ENCODE measurements around the gene FGF1.

FGF1 gene

DNA sequence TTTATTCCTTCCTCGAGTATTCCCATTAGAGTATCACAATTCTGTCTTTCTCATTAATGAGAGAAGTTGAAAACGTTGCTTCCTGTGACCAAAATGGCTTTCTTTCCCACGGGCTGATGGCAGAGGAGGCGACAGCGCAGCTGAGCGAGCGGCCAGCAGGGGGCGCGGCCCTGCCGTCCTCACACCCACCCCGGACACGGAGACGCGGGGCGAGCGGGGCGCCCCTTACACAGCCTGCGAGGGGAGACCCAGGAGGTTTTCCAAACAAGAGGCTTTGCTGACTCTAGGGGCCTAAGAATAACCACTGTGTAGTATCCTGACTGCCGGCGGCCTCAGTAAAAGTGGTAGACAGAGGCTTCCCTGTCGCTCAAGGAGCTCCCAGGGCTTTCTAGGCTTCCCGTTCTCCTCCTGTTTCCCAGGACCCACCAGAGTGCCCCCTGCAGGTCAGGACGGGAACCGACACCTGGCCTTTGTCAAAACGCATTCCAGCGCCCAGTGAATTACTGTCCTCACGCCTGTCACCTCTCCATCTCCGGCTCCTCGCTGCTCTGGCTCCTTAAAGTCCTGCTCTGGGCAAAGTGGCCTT is 27.3 kb upstream of the FGF1 start:
- Histone ChIP-seq H3K36me3 (replicated peaks) (no peaks in the 10 kb centered on the region), H3K27me3 (ENCODE audit: low read depth) (peaks cover 2% of the 10 kb centered on the region; the same call in 1 of the 2 replicates), H3K4me3 (peak overlapping the region; percentile 49), H3K9me3 (no peaks in the 10 kb centered on the region), H3K4me1 (no peaks in the 10 kb centered on the region; the same call in 1 of the 2 replicates)
- DNase-seq (ENCODE audit: low spot score in 2 of 2): peak; percentile 74 to 92
- in situ Hi-C loops (cut with MboI; ENCODE audit: low sequenced_read_pairs): no loop called here

DNA sequence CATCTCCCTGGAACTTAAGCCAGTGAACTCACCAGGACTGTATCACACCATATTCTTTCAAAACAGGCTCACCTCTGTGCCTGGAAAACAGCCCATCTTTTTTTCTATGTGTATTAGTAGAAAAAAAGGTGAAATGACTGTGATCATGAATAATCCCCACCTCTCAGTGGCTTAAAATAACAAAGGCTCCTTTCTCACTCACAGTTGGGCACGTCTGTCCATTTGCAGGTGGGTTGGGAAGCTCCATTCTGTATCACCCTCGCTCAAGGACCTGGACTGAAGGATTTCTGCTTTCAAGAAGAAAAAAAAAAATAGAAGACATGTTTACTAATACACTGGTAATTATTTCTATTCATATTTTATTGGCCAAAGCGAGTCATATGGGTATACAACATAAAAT is 17.3 kb upstream of the FGF1 start:
- in situ Hi-C loops (cut with MboI; ENCODE audit: low sequenced_read_pairs): no loop called here
- no peaks in the 10 kb centered on the region for H3K27me3 ChIP-seq (ENCODE audit: low read depth)
- H3K4me3 ChIP-seq: no peak overlapping the region
- peaks cover 4% of the 10 kb centered on the region for H3K4me1 ChIP-seq
- H3K36me3 ChIP-seq (replicated peaks): no peaks in the 10 kb centered on the region
- H3K9me3 ChIP-seq: no peaks in the 10 kb centered on the region
- DNase-seq (ENCODE audit: low spot score in 2 of 2): no peak

DNA sequence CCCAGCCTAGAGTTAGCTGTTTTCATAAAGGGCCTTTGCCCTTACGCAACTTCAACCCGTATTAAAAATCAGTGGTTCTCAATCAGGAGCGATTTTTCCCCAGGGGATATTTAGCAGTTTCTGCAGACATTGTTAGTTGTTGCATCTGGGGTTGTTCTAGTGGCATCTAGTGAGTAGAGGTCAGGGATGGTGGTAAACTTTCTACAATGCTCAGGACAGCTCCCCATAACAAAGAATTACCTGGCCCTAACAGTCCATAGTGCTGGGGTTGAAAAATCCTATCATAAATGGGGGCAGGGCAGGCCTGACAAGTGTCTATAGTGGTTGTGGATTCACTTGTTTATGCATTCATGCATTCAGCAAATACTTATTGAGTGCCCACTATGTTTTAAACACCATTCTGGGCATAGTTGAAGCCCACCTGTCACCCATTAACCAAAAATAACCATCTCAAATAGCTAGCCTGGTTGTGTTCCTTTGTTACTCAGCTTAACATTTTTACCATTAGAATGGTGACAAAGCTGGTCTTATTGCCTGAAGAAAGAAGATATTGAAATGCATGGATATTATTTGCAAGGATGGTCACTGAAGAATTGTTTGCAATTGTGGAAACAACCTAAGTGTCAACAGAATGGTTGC is 15.9 kb upstream of the FGF1 start:
- no peak overlapping the region for H3K4me3 ChIP-seq
- H3K9me3 ChIP-seq: no peaks in the 10 kb centered on the region
- in situ Hi-C loops (cut with MboI; ENCODE audit: low sequenced_read_pairs): no loop called here
- no peaks in the 10 kb centered on the region for H3K36me3 ChIP-seq (replicated peaks)
- DNase-seq (ENCODE audit: low spot score in 2 of 2): peak; percentile 39 to 80
- H3K27me3 ChIP-seq (ENCODE audit: low read depth): no peaks in the 10 kb centered on the region
- H3K4me1 ChIP-seq: peaks cover 4% of the 10 kb centered on the region

DNA sequence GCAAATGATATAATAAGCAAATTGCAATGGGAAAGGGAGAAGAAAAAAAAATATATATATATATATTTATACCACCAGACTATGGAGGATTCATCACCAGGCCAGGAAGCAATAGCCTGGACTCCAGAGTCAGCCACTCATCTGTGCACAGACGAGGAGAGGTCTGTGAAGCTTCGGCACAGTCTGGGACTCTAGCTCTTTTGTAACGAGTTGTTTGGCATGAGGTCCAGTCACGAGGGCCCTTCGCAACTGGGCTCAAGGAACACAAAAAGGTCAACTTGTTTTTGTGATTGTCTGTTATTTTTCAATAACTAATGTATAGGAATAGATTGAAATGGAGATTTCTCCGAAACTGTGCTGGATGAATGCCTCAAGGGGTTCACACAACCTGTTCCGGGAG is 14.7 kb upstream of the FGF1 start:
- Histone ChIP-seq H3K9me3 (no peaks in the 10 kb centered on the region), H3K27me3 (ENCODE audit: low read depth) (no peaks in the 10 kb centered on the region), H3K4me1 (peaks cover 4% of the 10 kb centered on the region), H3K36me3 (replicated peaks) (no peaks in the 10 kb centered on the region), H3K4me3 (no peak overlapping the region)
- DNase-seq (ENCODE audit: low spot score in 2 of 2): no peak
- in situ Hi-C loops (cut with MboI; ENCODE audit: low sequenced_read_pairs): no loop called here

DNA sequence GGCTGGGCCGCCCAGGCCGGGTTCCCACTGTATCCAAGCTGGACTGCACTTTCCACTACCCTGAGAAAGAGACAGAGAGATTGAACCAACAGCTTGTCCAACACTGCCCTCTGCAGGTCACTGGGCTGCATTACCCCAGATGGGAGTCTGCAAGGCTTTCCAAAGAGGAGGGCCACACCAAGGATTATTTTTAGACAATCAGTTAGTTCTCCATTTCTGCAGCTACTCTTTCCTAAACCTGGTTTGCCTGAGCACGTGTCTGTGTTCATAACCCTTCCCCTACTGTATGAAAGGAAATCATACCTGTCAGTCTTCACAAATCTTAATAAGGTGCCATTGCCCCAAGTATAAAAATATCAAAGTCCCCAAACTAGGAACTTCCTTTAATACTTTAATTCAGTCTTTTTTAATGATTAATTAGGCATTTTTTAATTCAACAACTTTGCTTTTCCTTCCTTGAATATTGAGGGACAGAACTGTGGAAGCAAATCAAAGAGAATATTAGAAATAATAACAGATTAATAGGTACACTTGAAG is 13.4 kb upstream of the FGF1 start:
- Histone ChIP-seq H3K9me3 (no peaks in the 10 kb centered on the region), H3K36me3 (replicated peaks) (no peaks in the 10 kb centered on the region), H3K4me1 (peaks cover 4% of the 10 kb centered on the region), H3K27me3 (ENCODE audit: low read depth) (no peaks in the 10 kb centered on the region), H3K4me3 (no peak overlapping the region)
- peak; percentile 73 to 90 for DNase-seq (ENCODE audit: low spot score in 2 of 2)
- in situ Hi-C loops (cut with MboI; ENCODE audit: low sequenced_read_pairs): loop anchor here (5.0 to 25.0 kb wide), 2 partner anchors 42 to 712 kb away; no protein-coding TSS in a partner anchor

DNA sequence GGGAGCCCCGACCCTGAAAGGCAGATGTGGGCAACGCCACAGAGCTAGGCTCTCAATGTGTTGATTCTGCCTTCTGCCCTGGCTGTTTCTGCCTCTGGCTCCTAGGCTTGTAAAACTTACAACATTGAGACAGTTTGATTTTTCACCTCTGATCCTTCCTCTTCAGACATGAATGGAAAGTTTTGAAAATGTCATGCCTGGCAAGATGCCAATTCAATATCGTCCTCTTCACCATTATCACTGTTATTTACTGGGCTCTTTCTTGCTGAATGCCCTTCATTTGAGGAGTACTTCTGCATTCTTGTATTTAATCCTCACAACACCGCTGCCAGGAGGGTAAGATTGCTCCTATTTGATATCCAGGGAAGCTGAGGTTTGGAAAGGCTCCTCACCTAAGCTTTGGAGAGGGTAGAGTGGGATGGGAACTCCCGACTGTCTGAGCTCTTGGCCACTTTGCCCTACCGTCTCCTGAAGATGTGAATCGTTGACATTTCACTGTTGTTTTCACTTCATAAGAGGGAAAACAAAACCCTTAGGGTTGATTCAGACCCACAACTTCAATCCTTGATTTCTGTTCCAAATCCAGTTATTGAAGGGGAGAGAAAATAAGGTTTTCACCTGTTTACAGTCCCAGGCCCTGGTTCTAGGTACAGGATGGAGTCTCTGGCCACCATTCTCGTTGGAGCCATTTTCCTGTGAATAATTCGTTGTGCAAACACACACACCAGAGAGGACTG is 12.7 kb upstream of the FGF1 start:
- no peak overlapping the region for H3K4me3 ChIP-seq
- no peaks in the 10 kb centered on the region for H3K27me3 ChIP-seq (ENCODE audit: low read depth)
- peaks cover 4% of the 10 kb centered on the region for H3K4me1 ChIP-seq
- DNase-seq (ENCODE audit: low spot score in 2 of 2): no peak
- H3K36me3 ChIP-seq (replicated peaks): no peaks in the 10 kb centered on the region
- in situ Hi-C loops (cut with MboI; ENCODE audit: low sequenced_read_pairs): loop anchor here (5.0 to 25.0 kb wide), 2 partner anchors 41 to 711 kb away; no protein-coding TSS in a partner anchor
- no peaks in the 10 kb centered on the region for H3K9me3 ChIP-seq

DNA sequence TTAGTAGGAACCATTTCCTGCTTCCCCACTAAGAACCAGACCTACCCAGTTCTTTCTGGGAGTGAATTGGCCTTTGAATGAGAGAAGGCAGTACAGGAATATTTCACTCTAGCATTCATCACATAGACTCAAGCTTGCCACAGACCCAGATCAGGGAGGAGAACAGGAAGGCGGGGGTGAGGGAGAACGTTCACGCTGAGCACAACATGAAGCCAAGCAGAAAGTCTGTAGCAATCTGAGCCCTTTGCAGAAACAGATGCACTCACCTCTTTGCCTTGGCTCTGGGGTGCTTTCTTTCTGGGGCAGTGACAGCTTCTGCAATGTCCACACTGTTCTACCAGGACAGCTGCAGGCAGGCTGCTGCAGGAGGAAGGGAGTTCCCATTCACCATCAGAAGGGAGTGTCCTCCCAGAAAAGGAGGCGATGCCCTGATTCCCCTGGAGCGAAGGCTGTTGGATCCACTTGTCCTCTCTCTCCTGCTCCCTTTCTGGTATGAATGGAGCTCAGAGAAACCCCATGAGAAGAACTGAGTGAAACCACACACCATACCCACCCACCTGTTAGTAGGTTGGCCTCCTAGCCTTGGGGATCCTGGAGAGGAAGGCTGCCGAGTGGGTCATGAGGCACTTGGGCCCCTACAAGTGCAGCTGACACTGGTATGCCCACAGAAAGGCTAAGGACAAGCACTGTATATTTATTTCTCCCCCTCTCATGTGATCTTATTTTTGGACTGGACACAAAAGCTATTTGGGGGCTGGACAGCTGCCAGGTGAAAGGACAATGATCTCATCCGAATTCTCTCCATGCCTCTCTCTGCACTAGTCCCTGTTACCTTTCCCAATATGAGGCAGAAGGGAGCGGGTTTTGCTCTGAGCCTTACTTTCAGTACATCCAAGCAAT is 11.7 kb upstream of the FGF1 start:
- no peak for DNase-seq (ENCODE audit: low spot score in 2 of 2)
- Histone ChIP-seq H3K27me3 (ENCODE audit: low read depth) (no peaks in the 10 kb centered on the region), H3K4me3 (no peak overlapping the region), H3K9me3 (no peaks in the 10 kb centered on the region), H3K4me1 (peaks cover 4% of the 10 kb centered on the region), H3K36me3 (replicated peaks) (no peaks in the 10 kb centered on the region)
- in situ Hi-C loops (cut with MboI; ENCODE audit: low sequenced_read_pairs): loop anchor here (5.0 to 25.0 kb wide), 2 partner anchors 40 to 710 kb away; no protein-coding TSS in a partner anchor

DNA sequence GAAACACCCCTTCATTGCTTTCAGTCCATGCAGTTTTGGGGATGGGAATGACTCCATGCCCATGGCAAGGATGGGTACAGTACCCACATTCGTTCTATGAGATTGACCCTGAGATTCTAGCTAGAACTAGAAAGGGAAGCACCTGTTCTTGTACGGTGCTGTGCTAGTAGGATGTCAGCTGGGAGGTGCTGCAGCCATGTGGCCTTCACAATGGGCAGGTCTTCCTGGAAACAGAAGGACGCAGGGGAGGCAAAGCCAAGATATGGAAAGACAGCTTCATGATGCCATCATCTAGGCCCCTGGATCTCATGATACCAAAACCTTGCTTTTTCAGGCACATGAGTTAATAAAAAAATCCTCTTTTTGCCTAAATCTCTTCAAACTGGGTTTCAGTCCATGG is 10.5 kb upstream of the FGF1 start:
- in situ Hi-C loops (cut with MboI; ENCODE audit: low sequenced_read_pairs): loop anchor here (5.0 to 25.0 kb wide), 2 partner anchors 39 to 709 kb away; no protein-coding TSS in a partner anchor

DNA sequence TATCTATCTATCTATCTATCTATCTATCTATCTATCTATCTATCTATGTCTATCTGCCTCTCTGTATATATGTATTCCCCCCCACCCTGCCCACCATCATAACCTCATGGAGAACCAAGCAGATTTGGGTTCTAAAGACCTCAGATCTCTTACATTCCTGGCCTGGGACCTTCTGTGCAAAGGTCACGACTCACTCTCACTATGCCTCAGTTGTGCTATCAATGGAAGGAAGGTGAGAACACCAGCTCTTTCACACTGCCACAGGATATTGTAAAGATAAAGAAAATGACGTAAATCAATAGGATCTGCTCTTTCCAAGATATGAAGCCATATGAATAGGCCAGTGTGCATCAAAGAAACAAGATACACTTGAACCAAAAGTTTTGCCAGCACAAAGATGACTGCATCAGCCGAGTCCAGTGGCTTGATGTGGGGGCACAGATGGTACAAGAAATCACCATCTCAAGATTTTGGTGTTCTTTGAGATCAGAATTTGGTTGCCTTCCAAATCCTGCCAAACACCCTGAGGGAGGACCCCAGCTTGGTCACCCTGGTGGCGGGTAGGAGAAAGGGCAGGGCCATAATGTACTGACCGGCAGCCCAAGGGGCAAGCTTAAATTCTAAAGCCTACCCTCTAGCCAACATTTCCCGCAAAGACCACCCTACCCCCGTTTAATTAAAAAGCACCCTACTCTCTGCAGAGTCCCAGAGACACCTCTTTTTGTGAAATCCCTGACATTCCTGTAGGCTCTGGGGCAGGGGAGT is 8.4 kb upstream of the FGF1 start:
- in situ Hi-C loops (cut with MboI; ENCODE audit: low sequenced_read_pairs): loop anchor here (25.0 kb wide), 1 partner anchor 707 kb away; no protein-coding TSS in a partner anchor
- no peak overlapping the region for H3K4me3 ChIP-seq
- no peak for DNase-seq (ENCODE audit: low spot score in 2 of 2)

More for the DNA sequence above, 10.5 kb upstream of the FGF1 start:
- no peak for DNase-seq (ENCODE audit: low spot score in 2 of 2)
- Histone ChIP-seq H3K4me3 (no peak overlapping the region), H3K27me3 (ENCODE audit: low read depth) (no peaks in the 10 kb centered on the region), H3K4me1 (no peaks in the 10 kb centered on the region; the same call in 1 of the 2 replicates), H3K9me3 (no peaks in the 10 kb centered on the region), H3K36me3 (replicated peaks) (no peaks in the 10 kb centered on the region)

DNA sequence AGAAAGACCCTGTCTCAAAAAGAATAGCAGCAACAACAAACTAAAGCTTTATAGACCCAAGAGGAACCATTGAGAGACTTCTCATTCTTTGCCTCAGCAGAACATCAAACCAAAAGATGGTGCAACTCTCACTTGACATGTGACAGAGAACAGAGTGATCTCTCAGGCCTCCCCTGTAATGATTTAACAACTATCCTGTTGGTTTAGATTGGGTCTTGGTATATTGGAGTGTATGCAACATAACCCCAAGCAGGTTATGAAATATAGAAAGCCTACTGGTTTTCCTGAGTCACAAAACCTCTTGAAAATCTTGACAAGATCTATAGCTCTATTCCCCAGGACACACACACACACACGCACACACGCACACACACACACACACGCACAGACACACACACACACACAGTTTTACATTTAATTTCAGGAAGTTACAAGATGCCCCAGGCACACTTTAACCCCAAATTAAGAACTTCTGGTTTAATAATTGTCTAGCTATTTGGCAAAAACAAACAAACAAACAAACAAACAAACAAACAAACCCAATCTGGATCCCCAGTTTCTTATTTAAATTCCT is 6.5 kb upstream of the FGF1 start:
- no peak for DNase-seq (ENCODE audit: low spot score in 2 of 2)
- Histone ChIP-seq H3K4me3 (no peak overlapping the region), H3K9me3 (no peaks in the 10 kb centered on the region), H3K27me3 (ENCODE audit: low read depth) (no peaks in the 10 kb centered on the region), H3K4me1 (peaks cover 7% of the 10 kb centered on the region), H3K36me3 (replicated peaks) (no peaks in the 10 kb centered on the region)
- in situ Hi-C loops (cut with MboI; ENCODE audit: low sequenced_read_pairs): loop anchor here (25.0 kb wide), 1 partner anchor 705 kb away; no protein-coding TSS in a partner anchor

More for the DNA sequence above, 8.4 kb upstream of the FGF1 start:
- Histone ChIP-seq H3K27me3 (ENCODE audit: low read depth) (no peaks in the 10 kb centered on the region), H3K9me3 (no peaks in the 10 kb centered on the region), H3K36me3 (replicated peaks) (no peaks in the 10 kb centered on the region), H3K4me1 (no peaks in the 10 kb centered on the region)

DNA sequence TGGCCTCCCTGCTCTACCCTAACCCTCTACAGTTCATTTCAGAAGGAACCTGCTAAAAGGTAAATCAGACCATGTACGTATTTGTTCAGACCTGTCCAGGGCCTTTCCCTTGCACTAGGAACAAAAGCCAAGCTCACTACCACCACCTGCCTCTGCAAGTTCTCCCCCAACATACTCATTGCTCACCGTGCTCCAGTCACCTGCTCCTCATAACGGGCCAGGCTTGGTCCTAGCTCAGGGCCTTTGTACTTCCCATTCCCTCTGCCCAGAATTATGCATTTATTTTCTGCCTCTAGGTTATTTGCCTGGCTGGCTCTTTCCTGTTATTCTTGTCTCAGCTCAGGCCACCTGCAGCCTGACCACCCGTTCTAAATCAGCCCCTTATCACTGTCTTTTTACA is 4.8 kb upstream of the FGF1 start:
- no peak overlapping the region for H3K4me3 ChIP-seq
- H3K4me1 ChIP-seq: peaks cover 9% of the 10 kb centered on the region
- in situ Hi-C loops (cut with MboI; ENCODE audit: low sequenced_read_pairs): loop anchor here (25.0 kb wide), 1 partner anchor 703 kb away; no protein-coding TSS in a partner anchor
- DNase-seq (ENCODE audit: low spot score in 2 of 2): no peak
- H3K27me3 ChIP-seq (ENCODE audit: low read depth): no peaks in the 10 kb centered on the region
- H3K36me3 ChIP-seq (replicated peaks): no peaks in the 10 kb centered on the region
- no peaks in the 10 kb centered on the region for H3K9me3 ChIP-seq

DNA sequence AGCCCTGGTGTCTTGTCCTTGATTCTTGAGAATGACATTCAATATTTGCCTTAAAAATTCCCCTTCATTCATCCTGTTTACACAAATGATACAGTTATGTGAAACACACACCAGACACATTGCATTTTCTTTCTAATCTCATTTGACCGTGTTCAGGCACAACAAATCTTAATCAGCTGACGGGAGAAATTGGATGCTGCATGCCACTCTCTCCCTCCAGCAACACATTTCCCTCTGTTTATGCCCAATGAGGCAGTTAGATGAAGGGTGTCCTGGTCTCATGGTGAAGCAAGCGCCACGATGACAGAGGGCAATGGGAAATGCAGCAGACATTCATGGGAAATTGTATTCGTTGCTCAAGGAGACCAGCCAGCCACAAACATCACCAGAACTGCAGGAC is 3.2 kb upstream of the FGF1 start:
- in situ Hi-C loops (cut with MboI; ENCODE audit: low sequenced_read_pairs): loop anchor here (25.0 kb wide), 1 partner anchor 702 kb away; no protein-coding TSS in a partner anchor
- no peak overlapping the region for H3K4me3 ChIP-seq

More for the DNA sequence above, 3.2 kb upstream of the FGF1 start:
- Histone ChIP-seq H3K9me3 (no peaks in the 10 kb centered on the region), H3K27me3 (ENCODE audit: low read depth) (no peaks in the 10 kb centered on the region), H3K36me3 (replicated peaks) (no peaks in the 10 kb centered on the region), H3K4me1 (peaks cover 14% of the 10 kb centered on the region)
- no peak for DNase-seq (ENCODE audit: low spot score in 2 of 2)

Measured in HAP-1 (cell line).